SK-N-MC (cell line): Measurements from ENCODE around the gene RASSF1.

Experiments used
- EZH2 ChIP-seq: fragments of 200-600 bp; sonication (generic); IDR thresholded peaks from one replicate; pipeline ENCODE4 v1.6.1; 2017; ENCODE audit warnings: antibody characterized with exemption
- FOXP2 ChIP-seq: optimal IDR thresholded peaks from 2 replicates; pipeline ENCODE3; 2011; ENCODE audit warnings: mild to moderate bottlenecking, moderate library complexity; ENCODE audit not compliant: insufficient read depth; ENCODE audit errors: extremely low read length, control extremely low read depth
- POLR2AphosphoS5 ChIP-seq: IDR thresholded peaks from 2 replicates; pipeline ENCODE4 v1.6.1; 2012; ENCODE audit warnings: mild to moderate bottlenecking, low read depth, low read length, borderline replicate concordance

DNA sequence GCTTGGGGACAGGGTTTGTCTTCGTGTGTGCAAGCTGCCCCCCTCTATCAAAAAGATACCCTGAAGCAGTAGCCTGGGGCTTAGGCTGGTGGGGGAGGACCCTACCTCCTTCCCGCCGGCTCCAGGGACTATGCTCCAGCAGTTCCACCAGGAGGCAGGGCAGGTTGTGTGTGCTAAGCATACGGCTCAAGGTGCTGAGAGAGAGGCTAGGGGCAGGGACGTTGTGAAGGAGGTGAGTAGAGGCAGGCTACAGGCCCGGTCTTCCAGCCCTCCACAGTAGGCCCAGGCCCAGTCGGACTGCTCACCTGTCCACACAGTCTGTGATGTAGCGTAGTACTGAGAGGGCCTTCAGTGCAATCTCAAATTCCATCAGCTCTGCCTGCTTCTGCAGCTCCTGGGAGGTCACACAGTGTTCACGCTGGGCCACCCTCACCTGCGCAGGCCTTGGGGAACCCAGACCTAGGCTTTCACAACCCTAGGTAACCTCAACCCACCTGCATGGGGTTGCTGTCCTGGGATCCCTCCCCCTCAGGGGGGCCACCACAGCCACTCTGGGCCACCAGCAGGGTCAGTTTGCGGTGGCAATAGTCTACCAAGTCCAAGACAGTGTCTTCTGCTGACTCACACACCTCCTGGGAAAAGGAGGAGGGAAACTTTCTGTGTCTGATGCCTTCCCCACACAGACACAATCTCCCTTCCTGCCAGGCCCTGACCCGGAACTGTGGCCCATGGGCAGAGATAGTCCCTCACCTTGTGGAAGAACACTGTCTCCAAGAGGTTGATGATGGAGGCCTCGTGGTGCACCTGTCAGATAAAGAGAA is 2.4 kb upstream of the RASSF1 start:
- TF ChIP-seq EZH2 (no peak), POLR2AphosphoS5 (no peak), FOXP2 (no peak)
